GM20000 (cell line): ENCODE measurements around the gene GALNT2.
A peak's percentile ranks its signal among the peaks of the same experiment; 100 is the strongest.

Experiments
- DNase-seq: peaks from one replicate; pipeline ENCODE4 v3.0.0; 2012; ENCODE audit warnings: low spot score
- CTCF ChIP-seq: IDR thresholded peaks from 2 replicates; pipeline ENCODE4 v1.5.1; 2012; ENCODE audit warnings: mild to moderate bottlenecking, control low read depth; ENCODE audit errors: extremely low read depth, missing control alignments

The GALNT2 gene

DNA sequence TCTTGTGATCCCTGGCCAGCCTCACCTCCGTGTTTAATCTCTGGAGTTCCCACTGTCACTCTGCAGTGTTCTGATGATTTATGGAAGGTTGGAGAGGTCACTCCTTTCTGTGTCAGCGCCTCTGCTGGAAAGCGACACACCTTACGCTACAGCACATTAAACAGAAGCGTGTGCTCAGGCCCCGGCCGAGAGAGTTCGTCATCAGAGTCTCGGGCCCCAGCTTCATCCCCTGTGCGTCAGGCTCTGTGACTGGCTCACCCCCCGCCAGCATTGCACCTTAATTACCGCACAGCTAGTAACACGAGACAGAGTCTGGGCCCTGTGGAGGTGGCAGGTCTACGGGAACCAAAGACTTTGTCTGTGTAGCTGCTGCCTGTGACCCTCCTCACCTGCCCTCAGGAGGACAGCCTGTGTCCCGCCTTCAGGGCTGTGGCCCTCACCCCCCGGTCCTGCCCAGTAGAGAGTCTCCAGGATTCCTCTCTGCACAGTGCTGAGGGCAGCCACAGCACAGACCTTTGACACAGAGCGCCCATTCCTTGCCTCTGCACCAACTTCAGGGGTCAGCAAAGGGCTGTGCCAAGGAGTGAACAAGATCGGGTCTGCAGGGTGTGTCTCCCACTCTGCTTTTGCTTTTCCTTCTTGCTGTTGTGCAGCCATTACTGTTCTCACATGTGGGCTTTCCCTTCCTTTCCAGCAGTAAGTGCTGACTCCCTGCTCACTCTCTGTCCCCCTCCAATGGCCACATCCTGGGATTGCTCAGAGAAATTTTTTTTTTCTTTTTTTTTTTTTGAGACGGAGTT lies 201.5 kb downstream of the GALNT2 start:
- peak; percentile 59 for DNase-seq
- TF ChIP-seq CTCF, result no peak

GRCh38 chr1:230270185-230270558 lies 203.1 kb downstream of the GALNT2 start:
- DNase-seq, result no peak
- TF ChIP-seq CTCF, result no peak

DNA sequence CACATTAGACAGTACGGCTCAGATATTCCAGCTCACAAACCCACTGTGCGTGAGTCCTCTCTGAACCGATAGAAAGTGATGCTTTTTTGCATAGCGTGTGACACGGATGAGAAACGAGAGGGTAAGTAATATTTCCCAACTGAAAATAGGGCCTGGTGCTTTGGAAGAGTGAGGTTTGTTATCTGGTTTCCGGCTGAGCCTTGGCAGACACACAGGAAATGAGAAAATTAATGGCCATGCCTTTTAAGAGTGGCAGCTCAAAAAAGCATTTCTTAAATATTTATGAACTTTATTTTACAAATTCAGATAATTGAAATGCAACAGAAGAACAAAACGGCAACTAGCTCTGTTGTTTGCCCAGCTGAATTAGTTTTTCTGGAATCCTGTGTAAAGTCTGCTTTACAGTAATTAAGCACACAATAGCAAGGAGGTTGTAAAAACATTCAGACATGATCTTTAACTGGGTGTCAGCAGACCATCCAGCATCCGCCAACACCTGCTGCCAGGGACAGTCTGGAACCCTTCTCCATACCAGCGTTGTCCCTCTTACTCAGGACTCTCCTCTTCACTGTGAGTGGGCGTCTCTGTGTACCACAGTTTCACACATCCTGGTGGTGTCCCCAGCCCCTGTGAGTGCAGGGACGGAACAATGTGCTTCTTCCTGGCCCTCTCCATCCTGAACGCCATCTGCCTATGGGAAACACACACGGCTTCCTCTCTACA lies 203.7 kb downstream of the GALNT2 start:
- DNase-seq, result no peak
- TF ChIP-seq CTCF, result no peak

- DNase-seq, result no peak
- TF ChIP-seq CTCF, result no peak
These were observed 204.4 kb downstream of the GALNT2 start for GRCh38 chr1:230271300-230272035.

DNA sequence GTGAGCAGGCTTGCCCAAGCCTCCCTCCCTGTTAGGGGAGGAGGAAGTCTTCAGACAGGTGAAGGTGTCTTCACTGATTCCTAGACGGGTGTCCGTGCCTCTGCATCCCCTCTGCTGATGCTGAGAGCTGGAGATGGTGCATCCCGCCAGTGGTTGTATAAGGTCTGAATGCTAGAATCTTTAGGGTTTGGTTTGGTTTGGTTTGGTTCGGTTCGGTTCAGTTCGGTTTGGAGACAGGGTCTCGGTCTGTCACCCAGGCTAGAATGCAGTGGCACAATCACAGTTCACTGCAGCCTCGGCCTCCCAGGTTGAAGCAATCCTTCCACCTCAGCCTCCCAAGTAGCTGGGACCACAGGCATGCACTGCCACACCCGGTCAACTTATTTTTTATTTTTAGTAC lies 205.5 kb downstream of the GALNT2 start:
- no peak for TF ChIP-seq CTCF

DNA sequence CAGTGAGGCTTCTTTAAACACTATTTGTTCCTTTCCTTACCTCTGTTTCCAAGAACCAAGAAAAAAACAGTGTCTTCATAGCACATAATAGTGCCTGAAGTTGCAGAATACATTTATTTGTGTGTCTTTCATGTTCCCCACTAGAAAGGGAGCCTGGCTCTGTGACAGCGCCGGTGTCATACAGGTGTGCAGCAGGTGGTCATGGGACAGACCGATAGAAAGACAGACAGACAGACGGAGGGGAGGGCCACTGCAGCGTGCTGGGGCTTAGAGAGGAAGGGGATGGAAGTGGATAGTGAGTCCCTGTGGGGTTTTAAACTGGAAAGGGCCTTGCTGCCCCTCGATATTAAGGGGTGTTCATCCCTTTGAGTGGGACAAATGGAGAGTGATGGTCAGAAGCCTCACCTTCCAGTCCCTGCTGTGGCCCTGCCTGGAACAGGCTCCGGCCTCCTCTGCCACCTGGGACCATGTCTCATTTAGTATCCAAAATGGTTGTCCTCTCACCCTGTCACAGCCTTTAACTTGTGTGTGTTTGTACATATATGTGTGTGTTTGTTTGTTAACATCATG lies 206.2 kb downstream of the GALNT2 start:
- no peak for TF ChIP-seq CTCF
- no peak for DNase-seq

More for the DNA sequence above, 205.5 kb downstream of the GALNT2 start:
- no peak for DNase-seq
